Esophagus muscularis mucosa (tissue), 4 donors: ENCODE measurements around the gene NLK. TPM values are rescaled to one million over a fixed set of nuclear protein-coding genes. Genes with fewer than 3 reads are reported as not detected.
"Not testable (repeated sequence)": the region's sequence is repeated elsewhere in the genome, so short reads cannot be mapped to it uniquely, and the experiment has no call there.

Experiments used
- DNase-seq: peaks from one replicate; pipeline ENCODE4 v3.0.0-alpha.2; 2017; ENCODE audit errors: extremely low spot score
- H3K27ac ChIP-seq, 4 donors: fragments of 200-600 bp; sonication (generic); replicated peaks in 1 of 4; 1 replicate in 3 of 4; 2 replicates in 1 of 4; pipeline ENCODE4 v1.5.1; 2016 to 2019; ENCODE audit warnings: mild to moderate bottlenecking in 1 of 4
- H3K27me3 ChIP-seq, 4 donors: fragments of 200-600 bp; sonication (generic); one replicate each; pipeline versions ENCODE4 v1.5.1 to v1.6.0; 2016 to 2019
- H3K36me3 ChIP-seq, 4 donors: fragments of 200-600 bp; sonication (generic); one replicate each; pipeline ENCODE4 v1.5.1; 2016 to 2019
- H3K4me1 ChIP-seq, 4 donors: fragments of 200-600 bp; sonication (generic); one replicate each; pipeline ENCODE4 v1.5.1; 2016 to 2019
- H3K4me3 ChIP-seq, 4 donors: fragments of 200-600 bp; sonication (generic); 1 replicate in 2 of 4; 2 replicates in 2 of 4; pipeline ENCODE4 v1.5.1; 2016 to 2019; ENCODE audit warnings: mild to moderate bottlenecking in 4 of 4, moderate library complexity in 1 of 4
- H3K9me3 ChIP-seq, 4 donors: fragments of 200-600 bp; sonication (generic); 1 replicate in 3 of 4; 2 replicates in 1 of 4; pipeline ENCODE4 v1.5.1; 2016 to 2019
- EP300 ChIP-seq: sonication (generic); formaldehyde crosslinking; IDR thresholded peaks from one replicate; pipeline ENCODE4 v1.6.1; 2017; ENCODE audit warnings: antibody characterized with exemption
- POLR2A ChIP-seq: fragments of 450-650 bp; IDR thresholded peaks from one replicate; pipeline ENCODE4 v1.6.1; 2017; ENCODE audit warnings: antibody characterized with exemption, moderate library complexity, mild to moderate bottlenecking, low read depth
- POLR2AphosphoS5 ChIP-seq, 2 donors: sonication (generic); formaldehyde crosslinking; IDR thresholded peaks; one replicate each; pipeline ENCODE4 v1.6.1; 2017; ENCODE audit warnings: antibody characterized with exemption in 2 of 2
- WGBS: methylation state at CpG from one replicate; pipeline ENCODE4 v1.1.5; 2018; 5-methylcytosine and 5-hydroxymethylcytosine counted together
- intact Hi-C: fragments of 100-400 bp; cut with DNase I; formaldehyde crosslinking; loops from one replicate; pipeline ENCODE4 v1.15.1; 2023
- small RNA-seq, 3 donors: library from RNA; depleted of rRNA; stranded (forward); fragments of <200 nt; gene quantifications; one replicate each; pipeline ENCODE3, GENCODE V24; 2016
- total RNA-seq, 4 donors: library from RNA; depleted of rRNA; stranded (reverse); fragments of >200 nt; gene quantifications; one replicate each; pipeline versions ENCODE4 v1.1.0 to v1.2.1, GENCODE V29; 2016
- TF ChIP-seq, protein P1 (sequence below), 3 experiments: fragments of 200-600 bp in 2 of 3; fragments of 450-650 bp in 1 of 3; sonication (generic) in 2 of 3; IDR thresholded peaks; one replicate each; pipeline ENCODE4 v1.5.1; 2017 to 2019; ENCODE audit warnings: antibody characterized with exemption in 3 of 3, mild to moderate bottlenecking in 2 of 3, moderate library complexity in 1 of 3

The NLK gene
- total RNA-seq, 4 donors from 2014 or later: 10.1 to 16.2 (median 12.6) TPM

DNA sequence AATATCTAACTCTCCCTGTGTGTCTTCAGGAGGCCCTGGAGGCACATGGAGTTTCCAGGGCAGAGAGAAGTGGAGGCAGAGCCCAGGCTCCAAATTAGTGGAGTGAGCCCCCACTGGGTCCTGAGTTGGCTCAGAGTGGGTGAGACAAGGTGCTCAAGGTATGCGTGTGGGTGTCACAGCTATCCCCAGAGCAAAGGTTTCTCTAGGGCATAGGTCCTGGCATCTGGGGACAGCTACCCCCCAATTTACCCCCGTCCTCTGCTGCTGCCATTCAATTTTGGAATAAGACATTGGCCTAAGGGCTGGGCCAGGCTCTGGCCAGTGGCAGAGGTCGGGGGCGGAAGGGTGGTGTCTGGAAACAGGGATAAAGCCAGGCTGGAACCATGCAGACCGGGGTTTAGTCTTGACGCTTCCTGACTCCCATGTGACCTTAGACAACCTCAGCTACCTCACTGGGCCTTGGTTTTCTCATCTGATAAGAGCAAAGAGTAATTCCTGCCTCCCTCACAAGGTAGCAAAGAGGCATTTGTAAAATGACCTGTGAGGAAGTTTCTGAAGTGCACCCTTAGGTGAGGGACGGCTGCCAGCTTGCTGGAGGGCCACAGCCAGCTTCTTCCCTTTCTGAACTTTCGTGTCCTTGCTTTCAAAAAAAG is 198.3 kb downstream of the NLK start:
- no peak for DNase-seq
- Histone ChIP-seq H3K4me3 (no peak overlapping the region), H3K9me3 (no peaks in the 10 kb centered on the region), H3K27me3 (no peaks in the 10 kb centered on the region), H3K36me3 (no peaks in the 10 kb centered on the region), H3K27ac (no peak overlapping the region), H3K4me1 (no peaks in the 10 kb centered on the region)
- TF ChIP-seq POLR2A: no peak
- TF ChIP-seq EP300: no peak
- TF ChIP-seq POLR2AphosphoS5 (IDR thresholded peaks at IDR 0.05): no peak
- TF ChIP-seq, protein P1, sequence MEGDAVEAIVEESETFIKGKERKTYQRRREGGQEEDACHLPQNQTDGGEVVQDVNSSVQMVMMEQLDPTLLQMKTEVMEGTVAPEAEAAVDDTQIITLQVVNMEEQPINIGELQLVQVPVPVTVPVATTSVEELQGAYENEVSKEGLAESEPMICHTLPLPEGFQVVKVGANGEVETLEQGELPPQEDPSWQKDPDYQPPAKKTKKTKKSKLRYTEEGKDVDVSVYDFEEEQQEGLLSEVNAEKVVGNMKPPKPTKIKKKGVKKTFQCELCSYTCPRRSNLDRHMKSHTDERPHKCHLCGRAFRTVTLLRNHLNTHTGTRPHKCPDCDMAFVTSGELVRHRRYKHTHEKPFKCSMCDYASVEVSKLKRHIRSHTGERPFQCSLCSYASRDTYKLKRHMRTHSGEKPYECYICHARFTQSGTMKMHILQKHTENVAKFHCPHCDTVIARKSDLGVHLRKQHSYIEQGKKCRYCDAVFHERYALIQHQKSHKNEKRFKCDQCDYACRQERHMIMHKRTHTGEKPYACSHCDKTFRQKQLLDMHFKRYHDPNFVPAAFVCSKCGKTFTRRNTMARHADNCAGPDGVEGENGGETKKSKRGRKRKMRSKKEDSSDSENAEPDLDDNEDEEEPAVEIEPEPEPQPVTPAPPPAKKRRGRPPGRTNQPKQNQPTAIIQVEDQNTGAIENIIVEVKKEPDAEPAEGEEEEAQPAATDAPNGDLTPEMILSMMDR (IDR thresholded peaks at IDR 0.05): no peak
- intact Hi-C loops: no loop called here
- WGBS: 89% methylated on average over 5 of the region's 8 CpGs

DNA sequence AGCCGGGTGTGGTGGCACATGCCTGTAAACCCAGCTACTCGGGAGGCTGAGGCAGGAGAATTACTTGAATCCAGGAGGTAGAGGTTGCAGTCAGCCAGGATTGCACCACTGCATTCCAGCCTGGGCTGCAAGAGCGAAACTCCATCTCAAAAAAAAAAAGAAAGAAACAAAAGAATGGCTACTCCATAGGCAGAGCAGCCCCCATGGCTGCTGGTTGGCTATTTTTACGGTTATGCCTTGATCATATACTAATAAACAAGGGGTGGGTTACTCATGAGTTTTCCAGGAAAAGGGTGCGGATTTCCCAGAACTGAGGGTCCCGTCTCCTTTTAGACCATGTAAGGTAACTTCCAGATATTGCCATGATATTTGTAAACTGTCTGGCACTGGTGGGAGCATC is 200.3 kb downstream of the NLK start:
- Histone ChIP-seq H3K4me3 (no peak overlapping the region), H3K4me1 (no peaks in the 10 kb centered on the region), H3K27me3 (peaks cover 0 to 4% (median 0%) of the 10 kb centered on the region in 4 donors), H3K27ac (no peak overlapping the region), H3K9me3 (no peaks in the 10 kb centered on the region), H3K36me3 (no peaks in the 10 kb centered on the region)
- TF ChIP-seq POLR2AphosphoS5 (IDR thresholded peaks at IDR 0.05) (no peak), EP300 (no peak), POLR2A (no peak)
- TF ChIP-seq, protein P1 (IDR thresholded peaks at IDR 0.05): no peak
- intact Hi-C loops: no loop called here
- DNase-seq: no peak
- 91% methylated on average over 6 of the region's 6 CpGs for WGBS

DNA sequence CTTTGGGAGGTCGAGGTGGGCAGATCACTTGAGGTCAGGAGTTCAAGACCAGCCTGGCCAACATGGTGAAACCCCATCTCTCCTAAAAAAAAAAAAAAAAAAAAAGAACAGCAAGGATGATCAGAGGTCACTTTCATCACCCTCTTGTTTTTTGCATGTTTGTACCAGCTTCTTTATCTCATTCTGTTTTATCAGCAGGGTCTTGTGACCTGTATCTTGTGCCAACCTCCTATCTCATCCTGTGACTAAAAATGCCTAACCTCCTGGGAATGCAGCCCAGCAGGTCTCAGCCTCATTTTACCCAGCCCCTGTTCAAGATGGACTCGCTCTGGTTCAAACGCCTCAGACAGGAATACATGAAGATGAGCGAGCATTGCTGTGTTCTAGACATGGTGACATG is 200.8 kb downstream of the NLK start:
- H3K4me1 ChIP-seq, DNase-seq, H3K9me3 ChIP-seq, H3K27ac ChIP-seq, H3K4me3 ChIP-seq, intact Hi-C loops, H3K27me3 ChIP-seq, H3K36me3 ChIP-seq: not testable (repeated sequence)
- 84% methylated on average over 4 of the region's 4 CpGs for whole genome bisulfite sequencing

DNA sequence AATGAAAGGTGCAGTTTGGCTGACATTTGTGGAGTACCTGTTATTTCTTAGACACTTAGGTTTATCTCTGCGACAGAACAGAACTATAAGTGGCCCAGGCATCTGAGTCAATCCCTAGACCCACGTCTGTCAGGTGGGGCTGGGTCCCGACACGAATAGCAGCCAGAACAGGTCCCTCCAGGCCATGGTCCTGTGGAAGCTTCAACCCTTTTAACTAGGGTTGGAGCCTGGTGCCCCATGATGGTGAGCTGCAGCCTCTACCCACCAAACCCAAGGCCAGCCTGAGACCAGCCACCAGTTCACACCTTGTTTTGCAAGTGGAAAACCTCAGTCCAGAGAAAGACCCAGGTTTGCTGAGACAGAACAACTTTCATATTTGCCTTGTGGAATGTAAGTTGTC is 202.0 kb downstream of the NLK start:
- H3K36me3 ChIP-seq: no peaks in the 10 kb centered on the region
- no peaks in the 10 kb centered on the region for H3K4me1 ChIP-seq
- H3K4me3 ChIP-seq: no peak overlapping the region
- TF ChIP-seq POLR2AphosphoS5 (IDR thresholded peaks at IDR 0.05) (no peak), POLR2A (no peak)
- intact Hi-C loops: no loop called here
- no peak overlapping the region for H3K27ac ChIP-seq
- peaks cover 0 to 10% (median 0%) of the 10 kb centered on the region in 4 donors for H3K27me3 ChIP-seq
- no peak for DNase-seq
- WGBS: 87% methylated on average over 4 of the region's 4 CpGs
- H3K9me3 ChIP-seq: no peaks in the 10 kb centered on the region

Small RNA genes within 50 kb of the gene (small RNA-seq; reads per million reads assigned to genes)
- gene RF00006 (0 reads per million in 3 donors), gene RF00156 (0 reads per million in 3 donors), gene RF00601 (0 reads per million in 3 donors), gene RPS29P22 (0 reads per million in 3 donors)

Other genes with a start within 250 kb of the NLK start
- under 1 TPM in 3 of 4 donors, not detected in 1; 0.13 to 0.69 (median 0.33) TPM for gene NOS2, start 242.1 kb upstream of the NLK start, total RNA-seq
- 10 to 100 TPM in 3 of 4 donors, 1 to 10 TPM in 1; 5.0 to 21.6 (median 16.7) TPM for gene LYRM9, start 149.3 kb upstream of the NLK start, total RNA-seq